ENCODE data around the gene TFPI2. TPM values are rescaled to one million over a fixed set of nuclear protein-coding genes. Genes with fewer than 3 reads are reported as not detected.

The TFPI2 gene
- total RNA-seq, 1 donor from 2014 or later: 1.3 TPM

- no peak for DNase-seq (ENCODE audit: low spot score)
Measured at GRCh38 chr7:93910076-93910994, 19.8 kb upstream of the TFPI2 start.

GRCh38 chr7:93906267-93906666 is 15.7 kb upstream of the TFPI2 start, which contains the start of gene GNGT1:
Gene GNGT1 (plus strand): TSS chr7:93906567. CDS start chr7:93906747, 180 bp downstream.
- DNase-seq (ENCODE audit: low spot score): no peak

- no peak for DNase-seq (ENCODE audit: low spot score)
Measured at GRCh38 chr7:93902777-93903423, 12.3 kb upstream of the TFPI2 start.

GRCh38 chr7:93897680-93898079 is 7.1 kb upstream of the TFPI2 start:
- DNase-seq (ENCODE audit: low spot score): no peak

GRCh38 chr7:93895859-93896600 is 5.5 kb upstream of the TFPI2 start:
- no peak for DNase-seq (ENCODE audit: low spot score)

GRCh38 chr7:93894966-93895640 is 4.5 kb upstream of the TFPI2 start:
- no peak for DNase-seq (ENCODE audit: low spot score)

- no peak for DNase-seq (ENCODE audit: low spot score)
Measured at GRCh38 chr7:93894426-93894825, 3.9 kb upstream of the TFPI2 start.

- DNase-seq (ENCODE audit: low spot score): peak; percentile 44
Measured at GRCh38 chr7:93890041-93890463, 501 bp downstream of the TFPI2 start.

- DNase-seq (ENCODE audit: low spot score): no peak
Measured at GRCh38 chr7:93889261-93889660, 1.3 kb downstream of the TFPI2 start.

GRCh38 chr7:93884541-93884940 is 6.0 kb downstream of the TFPI2 start:
- DNase-seq (ENCODE audit: low spot score): no peak

GRCh38 chr7:93883917-93884345 is 6.6 kb downstream of the TFPI2 start:
- DNase-seq (ENCODE audit: low spot score): no peak

- DNase-seq (ENCODE audit: low spot score): no peak
Measured at GRCh38 chr7:93883078-93883916, 7.3 kb downstream of the TFPI2 start.

- no peak for DNase-seq (ENCODE audit: low spot score)
Measured at GRCh38 chr7:93882468-93882867, 8.1 kb downstream of the TFPI2 start.

- DNase-seq (ENCODE audit: low spot score): no peak
Measured at GRCh38 chr7:93879356-93879755, 11.2 kb downstream of the TFPI2 start.

GRCh38 chr7:93877742-93878141 is 12.8 kb downstream of the TFPI2 start:
- no peak for DNase-seq (ENCODE audit: low spot score)

- no peak for DNase-seq (ENCODE audit: low spot score)
Measured at GRCh38 chr7:93873998-93874574, 16.5 kb downstream of the TFPI2 start.

GRCh38 chr7:93866886-93867285 is 23.7 kb downstream of the TFPI2 start:
- no peak for DNase-seq (ENCODE audit: low spot score)

- no peak for DNase-seq (ENCODE audit: low spot score)
Measured at GRCh38 chr7:93862651-93863050, 27.9 kb downstream of the TFPI2 start.

GRCh38 chr7:93861325-93861949 is 29.1 kb downstream of the TFPI2 start:
- no peak for DNase-seq (ENCODE audit: low spot score)

- no peak for DNase-seq (ENCODE audit: low spot score)
Measured at GRCh38 chr7:93860261-93860660, 30.3 kb downstream of the TFPI2 start.

All from ureter (tissue), 1 donor.